Ishikawa (cell line): Measurements from ENCODE around the gene PAM.

ENCODE experiments used
- CEBPB ChIP-seq: IDR thresholded peaks from 2 replicates; pipeline ENCODE4 v1.6.1; 2012
- EP300 ChIP-seq: IDR thresholded peaks from 2 replicates; pipeline ENCODE4 v1.6.1; 2012; ENCODE audit warnings: borderline replicate concordance
- NFIC ChIP-seq: IDR thresholded peaks from 2 replicates; pipeline ENCODE4 v1.6.1; 2012
- RAD21 ChIP-seq: IDR thresholded peaks from 2 replicates; pipeline ENCODE4 v1.6.1; 2012; ENCODE audit warnings: low read depth
- TAF1 ChIP-seq: IDR thresholded peaks from 2 replicates; pipeline ENCODE4 v1.6.1; 2012; ENCODE audit warnings: low read depth, mild to moderate bottlenecking
- YY1 ChIP-seq: IDR thresholded peaks from 2 replicates; pipeline ENCODE4 v1.6.1; 2012; ENCODE audit warnings: low read depth
- ZBTB7A ChIP-seq: IDR thresholded peaks from 2 replicates; pipeline ENCODE4 v1.6.1; 2012; ENCODE audit warnings: low read depth
- TF ChIP-seq, protein P1 (sequence below): IDR thresholded peaks from 2 replicates; pipeline ENCODE4 v1.6.1; 2012
- TF ChIP-seq, protein P2 (sequence below): IDR thresholded peaks from 2 replicates; pipeline ENCODE4 v1.6.1; 2012; ENCODE audit warnings: low read depth, mild to moderate bottlenecking

DNA sequence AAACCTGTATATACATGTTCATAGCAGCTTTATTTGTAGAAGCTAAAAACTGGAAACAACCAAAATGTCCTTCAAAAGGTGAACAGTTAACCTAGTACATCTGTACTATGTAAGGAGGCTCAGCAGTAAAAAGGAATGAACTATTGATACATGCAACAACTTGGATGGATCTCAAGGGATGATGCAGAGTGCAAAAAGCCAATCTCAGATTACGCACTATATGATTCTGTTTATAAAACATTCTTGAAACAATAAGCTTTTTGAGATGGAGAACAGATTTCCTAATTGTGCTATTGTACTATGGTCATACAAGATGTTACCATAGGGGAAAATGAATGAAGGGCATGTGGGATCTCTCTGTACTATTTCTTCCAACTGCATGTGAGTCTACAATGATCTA, 88.9 kb downstream of the PAM start:
- TF ChIP-seq NFIC: no peak
- TF ChIP-seq, protein P1, sequence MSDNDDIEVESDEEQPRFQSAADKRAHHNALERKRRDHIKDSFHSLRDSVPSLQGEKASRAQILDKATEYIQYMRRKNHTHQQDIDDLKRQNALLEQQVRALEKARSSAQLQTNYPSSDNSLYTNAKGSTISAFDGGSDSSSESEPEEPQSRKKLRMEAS: no peak
- no peak for TF ChIP-seq RAD21
- TF ChIP-seq, protein P2, sequence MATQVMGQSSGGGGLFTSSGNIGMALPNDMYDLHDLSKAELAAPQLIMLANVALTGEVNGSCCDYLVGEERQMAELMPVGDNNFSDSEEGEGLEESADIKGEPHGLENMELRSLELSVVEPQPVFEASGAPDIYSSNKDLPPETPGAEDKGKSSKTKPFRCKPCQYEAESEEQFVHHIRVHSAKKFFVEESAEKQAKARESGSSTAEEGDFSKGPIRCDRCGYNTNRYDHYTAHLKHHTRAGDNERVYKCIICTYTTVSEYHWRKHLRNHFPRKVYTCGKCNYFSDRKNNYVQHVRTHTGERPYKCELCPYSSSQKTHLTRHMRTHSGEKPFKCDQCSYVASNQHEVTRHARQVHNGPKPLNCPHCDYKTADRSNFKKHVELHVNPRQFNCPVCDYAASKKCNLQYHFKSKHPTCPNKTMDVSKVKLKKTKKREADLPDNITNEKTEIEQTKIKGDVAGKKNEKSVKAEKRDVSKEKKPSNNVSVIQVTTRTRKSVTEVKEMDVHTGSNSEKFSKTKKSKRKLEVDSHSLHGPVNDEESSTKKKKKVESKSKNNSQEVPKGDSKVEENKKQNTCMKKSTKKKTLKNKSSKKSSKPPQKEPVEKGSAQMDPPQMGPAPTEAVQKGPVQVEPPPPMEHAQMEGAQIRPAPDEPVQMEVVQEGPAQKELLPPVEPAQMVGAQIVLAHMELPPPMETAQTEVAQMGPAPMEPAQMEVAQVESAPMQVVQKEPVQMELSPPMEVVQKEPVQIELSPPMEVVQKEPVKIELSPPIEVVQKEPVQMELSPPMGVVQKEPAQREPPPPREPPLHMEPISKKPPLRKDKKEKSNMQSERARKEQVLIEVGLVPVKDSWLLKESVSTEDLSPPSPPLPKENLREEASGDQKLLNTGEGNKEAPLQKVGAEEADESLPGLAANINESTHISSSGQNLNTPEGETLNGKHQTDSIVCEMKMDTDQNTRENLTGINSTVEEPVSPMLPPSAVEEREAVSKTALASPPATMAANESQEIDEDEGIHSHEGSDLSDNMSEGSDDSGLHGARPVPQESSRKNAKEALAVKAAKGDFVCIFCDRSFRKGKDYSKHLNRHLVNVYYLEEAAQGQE: no peak
- no peak for TF ChIP-seq ZBTB7A
- no peak for TF ChIP-seq CEBPB
- no peak for TF ChIP-seq TAF1
- no peak for TF ChIP-seq EP300
- no peak for TF ChIP-seq YY1
